Neural progenitor cell (in vitro differentiated cells): ENCODE measurements around the gene TSPAN13.

Source experiments
- CTCF ChIP-seq: fragments of 200-600 bp; sonication (generic); IDR thresholded peaks from 2 replicates; pipeline ENCODE4 v1.5.1; 2017; ENCODE audit warnings: antibody characterized with exemption, mild to moderate bottlenecking
- EZH2 ChIP-seq: fragments of 200-600 bp; sonication (generic); IDR thresholded peaks from 2 replicates; pipeline ENCODE4 v1.6.1; 2017; ENCODE audit warnings: antibody characterized with exemption, mild to moderate bottlenecking, moderate library complexity
- EZH2phosphoT487 ChIP-seq: fragments of 200-600 bp; sonication (generic); IDR thresholded peaks from 2 replicates; pipeline ENCODE4 v1.6.1; 2017; ENCODE audit warnings: antibody characterized with exemption

GRCh38 chr7:16801111-16801542 is 47.6 kb downstream of the TSPAN13 start:
- TF ChIP-seq CTCF: peak; percentile 68
- no peak for TF ChIP-seq EZH2phosphoT487
- no peak for TF ChIP-seq EZH2
